Left ventricle myocardium inferior (tissue), 1 donor: ENCODE results near the gene MAP2. TPM values are rescaled to one million over a fixed set of nuclear protein-coding genes. Genes with fewer than 3 reads are reported as not detected.

Source experiments
- DNase-seq: peaks from one replicate; pipeline ENCODE4 v3.0.0-alpha.2; 2020
- H3K27ac ChIP-seq: fragments of 200-600 bp; replicated peaks from 2 replicates; pipeline ENCODE4 v1.8.0; 2021
- H3K27me3 ChIP-seq: fragments of 200-600 bp; 2 replicates; pipeline ENCODE4 v1.8.0; 2021; ENCODE audit warnings: low read depth
- H3K36me3 ChIP-seq: fragments of 200-600 bp; 2 replicates; pipeline ENCODE4 v1.8.0; 2021
- H3K4me1 ChIP-seq: fragments of 200-600 bp; 2 replicates; pipeline ENCODE4 v1.8.0; 2021
- H3K4me3 ChIP-seq: fragments of 200-600 bp; 2 replicates; pipeline ENCODE4 v1.8.0; 2021; ENCODE audit warnings: mild to moderate bottlenecking, moderate library complexity
- H3K9me3 ChIP-seq: fragments of 200-600 bp; replicated peaks from 2 replicates; pipeline ENCODE4 v1.8.0; 2021
- intact Hi-C: fragments of 100-400 bp; cut with micrococcal nuclease; formaldehyde crosslinking; loops from one replicate; pipeline ENCODE4 v1.11.0; 2022
- total RNA-seq: library from RNA; stranded (reverse); fragmentation: NEBNext Ultra II Directional; extraction: Animal tissue kit (Norgen Biotek cat#: 25700); gene quantifications from one replicate; pipeline ENCODE4 v1.2.1, GENCODE V29; 2021
- TF ChIP-seq, protein P1 (sequence below): fragments of 200-600 bp; IDR thresholded peaks from 2 replicates; pipeline ENCODE4 v1.8.0; 2021; ENCODE audit warnings: antibody characterized with exemption, mild to moderate bottlenecking, borderline replicate concordance
- donor health status: DM: no; HTN: yes; CAD: no; lungs with severe emphysema.

The MAP2 gene
- total RNA-seq, 1 donor from 2014 or later: 6.2 TPM

DNA sequence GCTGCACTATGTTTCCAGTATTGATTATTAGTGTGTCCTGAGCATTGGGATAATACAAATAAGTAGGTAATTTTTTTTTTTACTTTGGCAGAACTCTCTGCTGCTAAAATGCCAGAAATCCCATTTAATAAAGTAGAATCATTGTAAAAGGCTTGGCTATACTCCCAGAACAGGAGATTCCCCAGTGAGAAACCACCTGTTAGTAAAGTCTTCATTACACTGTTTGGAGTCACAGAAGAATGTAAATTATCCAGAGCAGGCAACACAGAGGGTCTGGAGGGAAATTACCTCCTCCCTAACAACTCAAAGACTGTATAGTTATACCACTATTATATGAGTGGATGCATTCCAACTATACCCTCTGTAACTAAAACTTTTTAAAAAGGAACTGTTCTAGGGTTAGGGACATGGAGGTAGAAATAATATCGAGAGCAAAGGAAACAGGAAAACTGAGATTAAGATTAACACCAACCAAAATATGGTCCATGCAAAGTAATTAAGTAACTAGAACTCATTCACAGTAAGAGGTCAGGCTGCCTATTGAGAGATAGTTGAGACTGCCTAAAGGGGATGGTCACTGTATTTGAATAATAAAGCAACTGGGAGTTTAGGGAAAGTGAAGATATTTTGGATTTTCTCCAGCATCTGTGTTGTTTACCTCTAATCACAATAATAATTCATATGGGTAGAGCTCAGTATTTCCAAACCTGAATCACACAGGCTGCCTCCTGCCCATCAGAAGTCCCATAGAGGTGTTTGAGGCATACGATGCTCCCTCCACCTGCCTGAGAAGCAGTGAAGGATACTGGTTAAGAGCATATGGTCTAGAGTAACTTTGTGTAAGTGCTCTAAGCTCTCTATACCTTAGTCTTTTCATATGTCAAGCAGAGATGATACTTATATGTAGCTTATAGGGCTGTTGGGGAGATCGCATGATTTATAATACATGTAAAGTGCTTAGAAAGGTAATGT lies 34.4 kb downstream of the MAP2 start:
- intact Hi-C loops: no loop called here
- H3K9me3 ChIP-seq: no peaks in the 10 kb centered on the region
- H3K27me3 ChIP-seq: no peaks in the 10 kb centered on the region
- TF ChIP-seq, protein P1, sequence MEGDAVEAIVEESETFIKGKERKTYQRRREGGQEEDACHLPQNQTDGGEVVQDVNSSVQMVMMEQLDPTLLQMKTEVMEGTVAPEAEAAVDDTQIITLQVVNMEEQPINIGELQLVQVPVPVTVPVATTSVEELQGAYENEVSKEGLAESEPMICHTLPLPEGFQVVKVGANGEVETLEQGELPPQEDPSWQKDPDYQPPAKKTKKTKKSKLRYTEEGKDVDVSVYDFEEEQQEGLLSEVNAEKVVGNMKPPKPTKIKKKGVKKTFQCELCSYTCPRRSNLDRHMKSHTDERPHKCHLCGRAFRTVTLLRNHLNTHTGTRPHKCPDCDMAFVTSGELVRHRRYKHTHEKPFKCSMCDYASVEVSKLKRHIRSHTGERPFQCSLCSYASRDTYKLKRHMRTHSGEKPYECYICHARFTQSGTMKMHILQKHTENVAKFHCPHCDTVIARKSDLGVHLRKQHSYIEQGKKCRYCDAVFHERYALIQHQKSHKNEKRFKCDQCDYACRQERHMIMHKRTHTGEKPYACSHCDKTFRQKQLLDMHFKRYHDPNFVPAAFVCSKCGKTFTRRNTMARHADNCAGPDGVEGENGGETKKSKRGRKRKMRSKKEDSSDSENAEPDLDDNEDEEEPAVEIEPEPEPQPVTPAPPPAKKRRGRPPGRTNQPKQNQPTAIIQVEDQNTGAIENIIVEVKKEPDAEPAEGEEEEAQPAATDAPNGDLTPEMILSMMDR: no peak
- no peak overlapping the region for H3K27ac ChIP-seq
- no peak overlapping the region for H3K4me3 ChIP-seq
- no peak for DNase-seq
- no peaks in the 10 kb centered on the region for H3K36me3 ChIP-seq
- H3K4me1 ChIP-seq: peaks cover 15% of the 10 kb centered on the region

DNA sequence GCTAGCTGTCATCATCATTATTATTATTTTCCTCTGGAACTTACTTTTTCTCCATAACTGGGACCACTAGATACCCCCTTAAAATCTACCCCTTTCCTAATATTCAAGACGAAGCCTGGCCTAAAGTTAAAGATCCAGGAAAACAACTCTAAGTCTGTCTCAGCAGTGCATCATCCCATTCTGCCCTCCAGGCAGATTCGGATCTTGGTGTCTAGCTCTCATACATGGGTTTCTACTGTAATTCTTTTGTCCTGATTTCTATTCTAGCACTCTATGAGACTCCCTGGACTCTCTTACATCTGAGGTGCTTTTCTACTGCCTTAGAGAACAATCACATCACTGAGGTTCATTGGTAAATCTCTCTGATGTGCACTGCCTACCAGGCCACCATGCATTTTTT lies 35.5 kb downstream of the MAP2 start:
- no peaks in the 10 kb centered on the region for H3K9me3 ChIP-seq
- no peak for DNase-seq
- intact Hi-C loops: no loop called here

DNA sequence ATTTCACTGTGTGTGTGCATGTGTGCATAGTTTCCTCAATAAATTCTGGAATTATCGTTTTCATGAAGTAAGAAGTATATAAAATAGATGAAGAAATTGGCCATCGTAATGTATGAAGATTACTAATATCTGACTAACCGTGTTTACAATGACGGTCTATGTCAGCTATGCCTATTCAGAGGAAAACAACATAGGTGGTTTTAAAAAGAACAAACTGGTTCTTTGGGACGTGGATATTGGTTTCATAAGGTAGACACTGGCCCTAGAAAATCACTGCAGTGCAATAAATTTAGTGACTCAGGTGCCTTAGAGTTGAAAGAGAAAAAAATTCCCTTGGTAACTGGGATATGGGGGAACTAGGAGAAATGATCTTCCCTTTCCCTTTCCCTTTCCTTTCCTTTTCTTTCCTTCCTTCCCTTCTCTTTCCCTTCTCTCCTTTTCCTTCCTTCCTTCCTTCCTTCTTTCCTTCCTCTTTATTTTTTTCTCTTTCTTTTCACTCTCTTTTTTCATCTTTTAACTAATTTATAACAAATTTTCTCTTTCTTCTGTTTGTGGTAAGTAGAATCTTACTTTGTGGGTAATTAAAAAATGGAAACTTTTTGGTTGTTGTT lies 36.4 kb downstream of the MAP2 start:
- Histone ChIP-seq H3K36me3 (no peaks in the 10 kb centered on the region), H3K27ac (no peak overlapping the region), H3K4me1 (peaks cover 19% of the 10 kb centered on the region), H3K4me3 (no peak overlapping the region), H3K27me3 (no peaks in the 10 kb centered on the region), H3K9me3 (no peaks in the 10 kb centered on the region)
- DNase-seq: no peak
- TF ChIP-seq, protein P1: no peak
- intact Hi-C loops: no loop called here

More for the DNA sequence above, 35.5 kb downstream of the MAP2 start:
- Histone ChIP-seq H3K27me3 (no peaks in the 10 kb centered on the region), H3K4me3 (no peak overlapping the region), H3K36me3 (no peaks in the 10 kb centered on the region), H3K4me1 (peaks cover 19% of the 10 kb centered on the region), H3K27ac (no peak overlapping the region)
- TF ChIP-seq, protein P1: no peak

DNA sequence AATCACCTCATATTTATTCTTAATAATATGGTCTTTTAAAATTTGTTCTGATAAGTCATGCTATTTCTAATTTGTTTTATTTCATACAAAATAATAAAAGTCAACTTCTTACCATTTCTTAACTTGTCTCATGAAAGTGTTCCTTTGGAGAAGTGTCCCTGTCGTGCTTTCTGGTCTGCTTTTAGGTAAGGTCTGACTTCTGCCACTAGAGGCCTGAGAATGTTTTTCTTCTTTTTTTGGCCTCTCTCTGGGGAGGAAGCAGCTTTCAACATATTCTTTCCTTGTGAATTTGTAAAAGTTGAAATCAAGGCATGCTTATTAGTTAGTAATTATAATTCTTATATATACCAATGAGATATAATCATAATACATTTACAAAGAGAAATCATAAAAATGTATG lies 39.4 kb downstream of the MAP2 start:
- intact Hi-C loops: no loop called here
- Histone ChIP-seq H3K36me3 (no peaks in the 10 kb centered on the region), H3K4me3 (no peak overlapping the region), H3K9me3 (peaks cover 8% of the 10 kb centered on the region), H3K27me3 (no peaks in the 10 kb centered on the region), H3K4me1 (peaks cover 14% of the 10 kb centered on the region), H3K27ac (no peak overlapping the region)
- TF ChIP-seq, protein P1: peak; percentile 48
- no peak for DNase-seq

DNA sequence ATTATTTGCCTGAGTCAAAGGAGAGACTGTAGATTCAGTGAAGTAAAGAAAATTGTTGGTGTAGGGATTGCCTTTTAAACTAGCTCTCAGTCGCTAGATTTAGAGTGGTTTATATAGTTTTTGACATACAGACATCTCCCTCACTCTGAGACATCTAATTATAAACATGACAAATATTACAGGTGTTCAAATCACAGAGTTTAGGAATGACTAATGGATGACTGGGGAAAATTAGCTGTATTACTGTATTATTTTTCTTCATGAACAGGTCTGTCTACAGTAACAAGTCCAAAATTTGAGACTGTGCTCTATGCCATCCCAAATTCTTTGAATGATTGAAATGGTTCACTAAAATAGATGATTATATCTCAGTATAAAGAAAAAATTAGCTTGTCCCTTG lies 40.0 kb downstream of the MAP2 start:
- TF ChIP-seq, protein P1: no peak
- intact Hi-C loops: no loop called here
- H3K27ac ChIP-seq: no peak overlapping the region
- H3K27me3 ChIP-seq: no peaks in the 10 kb centered on the region
- peaks cover 8% of the 10 kb centered on the region for H3K9me3 ChIP-seq
- peaks cover 11% of the 10 kb centered on the region for H3K4me1 ChIP-seq
- H3K36me3 ChIP-seq: no peaks in the 10 kb centered on the region
- no peak overlapping the region for H3K4me3 ChIP-seq
- DNase-seq: no peak
